Naive thymus-derived CD8-positive, alpha-beta T cell (primary cell): ENCODE data around the gene PEX7. TPM values are rescaled to one million over a fixed set of nuclear protein-coding genes. Genes with fewer than 3 reads are reported as not detected.

ENCODE experiments used
- ATAC-seq, 2 donors: fragments of 150-1000 bp; cut with Tn5 transposase in 1 of 2; sonication (Bioruptor Pico), chemical (Tn5 transposase) in 1 of 2; 1 replicate in 1 of 2; 2 replicates in 1 of 2; pipeline ENCODE4 v1.10.0; 2021; ENCODE audit warnings: mild to moderate bottlenecking in 2 of 2, moderate library complexity in 2 of 2
- POLR2A ChIA-PET: fragments of 350-600 bp; sonication (Branson Sonifier 250); formaldehyde crosslinking; loops from one replicate; lab custom pipeline; 2021; ENCODE audit warnings: antibody characterized with exemption; lab: Charles Lee
- DNase-seq, 10 donors: peaks; one replicate each; pipeline versions ENCODE4 v3.0.0 to v3.0.0-alpha.2; 2020 to 2022
- H3K27ac Mint-ChIP-seq, 10 donors: one replicate each; pipeline ENCODE4 v1.8.0; 2020 to 2022; ENCODE audit warnings: mild to moderate bottlenecking in 10 of 10, mixed read lengths in 10 of 10, moderate library complexity in 4 of 10, inconsistent platforms in 1 of 10
- H3K27me3 Mint-ChIP-seq, 5 donors: one replicate each; pipeline ENCODE4 v1.8.0; 2021 to 2022; ENCODE audit warnings: mixed read lengths in 5 of 5
- H3K36me3 Mint-ChIP-seq, 3 donors: one replicate each; pipeline ENCODE4 v1.8.0; 2020 to 2022; ENCODE audit warnings: mixed read lengths in 3 of 3, mild to moderate bottlenecking in 2 of 3, inconsistent platforms in 1 of 3
- H3K4me1 Mint-ChIP-seq, 4 donors: one replicate each; pipeline ENCODE4 v1.8.0; 2021 to 2022; ENCODE audit warnings: mixed read lengths in 4 of 4
- H3K4me3 Mint-ChIP-seq, 10 donors: one replicate each; pipeline ENCODE4 v1.8.0; 2020 to 2022; ENCODE audit warnings: mild to moderate bottlenecking in 10 of 10, mixed read lengths in 10 of 10, moderate library complexity in 6 of 10, inconsistent platforms in 1 of 10
- H3K9me3 Mint-ChIP-seq, 9 donors: one replicate each; pipeline ENCODE4 v1.8.0; 2020 to 2022; ENCODE audit warnings: mixed read lengths in 9 of 9, mild to moderate bottlenecking in 3 of 9, inconsistent platforms in 1 of 9, moderate library complexity in 1 of 9
- polyA plus RNA-seq, 3 donors: library from polyadenylated mRNA; unstranded; fragments of 300-500 nt; fragmentation: Illumina TruSeq; gene quantifications; one replicate each; pipeline ENCODE4 v1.2.3, GENCODE V29; 2021
- total RNA-seq, 8 experiments: library from RNA in 2 of 8; stranded (reverse) in 2 of 8; gene quantifications; one replicate each; pipeline ENCODE4 v1.2.3 and lab custom pipeline; 2021 to 2026

Gene PEX7, protein sequence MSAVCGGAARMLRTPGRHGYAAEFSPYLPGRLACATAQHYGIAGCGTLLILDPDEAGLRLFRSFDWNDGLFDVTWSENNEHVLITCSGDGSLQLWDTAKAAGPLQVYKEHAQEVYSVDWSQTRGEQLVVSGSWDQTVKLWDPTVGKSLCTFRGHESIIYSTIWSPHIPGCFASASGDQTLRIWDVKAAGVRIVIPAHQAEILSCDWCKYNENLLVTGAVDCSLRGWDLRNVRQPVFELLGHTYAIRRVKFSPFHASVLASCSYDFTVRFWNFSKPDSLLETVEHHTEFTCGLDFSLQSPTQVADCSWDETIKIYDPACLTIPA
- total RNA-seq (1 to 10 TPM; 5.8 to 6.9 TPM), polyA plus RNA-seq (1 to 10 TPM; 3.0 to 4.6 (median 4.2) TPM), total RNA-seq (lab: John Stamatoyannopoulos, UW) (5.6 to 8.7 (median 6.3) reads per million in 6 experiments)

- H3K9me3 Mint-ChIP-seq, result no peaks in the 10 kb centered on the region
- H3K27ac Mint-ChIP-seq, result peak within 1 kb of the TSS; percentile 90 to 100 (median 97)
- H3K27me3 Mint-ChIP-seq, result peaks cover 0 to 3% (median under 1%) of the 10 kb centered on the region in 5 donors
- H3K4me1 Mint-ChIP-seq, result peaks cover 14 to 51% (median 35%) of the 10 kb centered on the region in 4 donors
- ATAC-seq, result peak; percentile 92 to 94
- DNase-seq, result peak; percentile 76 to 96 (median 88)
- POLR2A ChIA-PET, result interaction anchor here (0.6 to 2.5 kb wide), 7 partner anchors 28 to 533 kb away, joined by 3 to 35 read pairs (median 5); partner anchors contain the start of genes BCLAF1 and MAP3K5
- peak within 1 kb of the TSS; percentile 88 to 99 (median 94) for H3K4me3 Mint-ChIP-seq
- peaks cover 11 to 19% (median 14%) of the 10 kb centered on the region in 3 donors for H3K36me3 Mint-ChIP-seq
Observed at GRCh38 chr6:136822376-136823127, at the start of gene PEX7. PEX7 (plus strand) TSS chr6:136822592; CDS start chr6:136822666, 74 bp downstream.

- no peak for ATAC-seq
- peaks cover 0 to 4% (median 0%) of the 10 kb centered on the region in 9 donors for H3K9me3 Mint-ChIP-seq
- no peak for DNase-seq
- H3K27me3 Mint-ChIP-seq, result no peaks in the 10 kb centered on the region
- POLR2A ChIA-PET, result interaction anchor here (1.0 to 2.4 kb wide), 3 partner anchors 9 to 10 kb away, joined by 3 to 6 read pairs (median 4); no protein-coding TSS in a partner anchor
- peaks cover 8 to 65% (median 15%) of the 10 kb centered on the region in 4 donors for H3K4me1 Mint-ChIP-seq
- H3K27ac Mint-ChIP-seq, result peak overlapping the region in 3 of 10 donors; percentile 14 to 74 (median 58)
- H3K4me3 Mint-ChIP-seq, result peak overlapping the region in 1 of 10 donors; percentile 42
- H3K36me3 Mint-ChIP-seq, result peaks cover 0 to 3% (median 0%) of the 10 kb centered on the region in 3 donors
Observed at GRCh38 chr6:136772685-136773472, 49.5 kb upstream of the PEX7 start.

DNA sequence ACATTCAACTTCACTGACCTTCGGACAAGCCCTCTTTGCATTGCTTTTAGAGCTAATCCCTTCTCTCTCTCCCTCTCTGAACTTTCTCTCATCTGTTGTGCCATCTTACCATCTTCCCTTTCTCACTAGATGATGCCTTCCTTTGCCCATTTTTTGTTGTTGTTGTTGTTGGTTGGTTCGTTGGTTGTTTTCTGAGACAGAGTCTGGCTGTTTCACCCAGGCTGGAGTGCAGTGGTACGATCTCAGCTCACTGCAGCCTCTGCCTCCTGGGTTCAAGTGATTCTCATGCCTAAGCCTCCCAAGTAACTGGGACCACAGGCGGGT is 49.0 kb upstream of the PEX7 start:
- POLR2A ChIA-PET, result interaction anchor here (1.0 kb wide), 1 partner anchor 8 kb away, joined by 4 read pairs; no protein-coding TSS in a partner anchor
- no peak for ATAC-seq
- H3K27ac Mint-ChIP-seq, result peak overlapping the region in 3 of 10 donors; percentile 14 to 74 (median 58)

GRCh38 chr6:136774228-136775041 is 48.0 kb upstream of the PEX7 start:
- POLR2A ChIA-PET, result interaction anchor here (1.0 kb wide), 1 partner anchor 7 kb away, joined by 4 read pairs; no protein-coding TSS in a partner anchor
- H3K4me1 Mint-ChIP-seq, result peaks cover 6 to 58% (median 11%) of the 10 kb centered on the region in 4 donors
- ATAC-seq (no peak), DNase-seq (no peak)
- no peak overlapping the region for H3K4me3 Mint-ChIP-seq
- H3K36me3 Mint-ChIP-seq, result peaks cover 0 to 3% (median 0%) of the 10 kb centered on the region in 3 donors
- no peaks in the 10 kb centered on the region for H3K9me3 Mint-ChIP-seq
- no peaks in the 10 kb centered on the region for H3K27me3 Mint-ChIP-seq
- peak overlapping the region in 3 of 10 donors; percentile 44 to 74 (median 52) for H3K27ac Mint-ChIP-seq

More for the DNA sequence above, 49.0 kb upstream of the PEX7 start:
- peak overlapping the region in 1 of 10 donors; percentile 42 for H3K4me3 Mint-ChIP-seq
- H3K9me3 Mint-ChIP-seq, result peaks cover 0 to 4% (median 0%) of the 10 kb centered on the region in 9 donors
- H3K4me1 Mint-ChIP-seq, result peaks cover 6 to 60% (median 12%) of the 10 kb centered on the region in 4 donors
- peaks cover 0 to 3% (median 0%) of the 10 kb centered on the region in 3 donors for H3K36me3 Mint-ChIP-seq
- H3K27me3 Mint-ChIP-seq, result no peaks in the 10 kb centered on the region
- no peak for DNase-seq

DNA sequence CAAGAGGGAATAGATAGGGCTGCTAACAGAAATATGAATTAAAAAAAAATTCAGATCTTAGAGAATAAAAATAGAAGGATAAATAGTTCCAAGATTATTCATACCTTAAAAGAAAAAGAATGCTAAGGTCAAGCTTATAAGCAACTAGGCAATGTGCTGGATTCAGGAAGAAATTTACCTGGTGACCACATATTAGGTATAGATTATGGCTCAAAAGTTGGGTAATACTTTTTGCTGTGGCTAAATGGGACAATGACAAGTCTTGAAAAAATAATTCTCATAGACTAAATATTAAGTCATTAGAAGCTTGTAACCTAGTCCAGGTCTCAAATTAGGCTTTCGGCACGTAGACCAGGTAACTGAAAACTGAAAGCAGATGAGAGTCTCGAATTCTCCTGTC is 47.3 kb upstream of the PEX7 start:
- peaks cover 6 to 63% (median 13%) of the 10 kb centered on the region in 4 donors for H3K4me1 Mint-ChIP-seq
- POLR2A ChIA-PET, result no interaction called here
- DNase-seq, result no peak

DNA sequence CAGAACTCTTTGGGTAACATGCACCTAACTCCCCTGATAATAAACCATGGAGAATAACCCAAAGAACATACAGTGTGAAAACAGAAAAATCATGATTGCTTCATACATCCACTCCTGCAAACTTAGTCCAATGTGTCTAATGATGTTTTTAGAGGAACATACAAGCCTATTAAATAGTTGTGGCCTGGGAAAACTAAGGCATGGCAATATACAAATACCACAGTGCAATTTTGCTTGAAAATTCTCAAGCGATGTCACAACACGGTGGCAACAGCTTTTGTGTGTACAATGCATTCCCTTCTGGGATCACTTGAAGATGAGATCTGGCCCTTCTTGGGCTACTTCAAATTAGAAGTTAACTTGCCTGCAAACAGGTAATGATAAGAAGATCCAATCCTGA is 46.8 kb upstream of the PEX7 start:
- H3K27ac Mint-ChIP-seq, result peak overlapping the region in 2 of 10 donors; percentile 36 to 74

More for the DNA sequence above, 47.3 kb upstream of the PEX7 start:
- peaks cover 0 to 3% (median 0%) of the 10 kb centered on the region in 3 donors for H3K36me3 Mint-ChIP-seq
- no peaks in the 10 kb centered on the region for H3K9me3 Mint-ChIP-seq
- H3K27me3 Mint-ChIP-seq, result no peaks in the 10 kb centered on the region
- H3K4me3 Mint-ChIP-seq, result no peak overlapping the region
- peak overlapping the region in 1 of 10 donors; percentile 74 for H3K27ac Mint-ChIP-seq
- no peak for ATAC-seq

DNA sequence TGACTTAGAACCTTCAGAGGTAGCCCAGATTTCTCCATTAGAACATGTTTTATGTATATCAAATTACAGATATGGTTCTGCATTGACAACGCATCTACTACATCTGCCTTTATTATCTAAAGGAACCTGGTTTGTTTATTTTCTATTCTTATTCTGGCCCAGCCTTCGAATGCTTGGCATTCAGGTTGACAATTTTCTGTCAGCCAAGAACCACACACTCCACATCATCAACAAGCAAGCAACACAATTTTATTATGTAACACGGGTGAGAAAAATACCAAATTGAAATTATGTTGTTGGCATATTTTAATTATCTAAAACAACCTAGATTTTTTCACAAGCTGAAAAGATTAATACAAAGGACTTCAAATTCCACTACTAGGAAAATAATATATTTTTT is 44.7 kb upstream of the PEX7 start:
- Mint-ChIP-seq H3K36me3 (peaks cover 0 to 3% (median 0%) of the 10 kb centered on the region in 3 donors), H3K9me3 (no peaks in the 10 kb centered on the region), H3K4me3 (no peak overlapping the region), H3K27ac (no peak overlapping the region), H3K4me1 (peaks cover 9 to 66% (median 16%) of the 10 kb centered on the region in 4 donors), H3K27me3 (no peaks in the 10 kb centered on the region)
- DNase-seq (no peak), ATAC-seq (no peak)
- POLR2A ChIA-PET, result no interaction called here

More for the DNA sequence above, 46.8 kb upstream of the PEX7 start:
- Mint-ChIP-seq H3K27me3 (no peaks in the 10 kb centered on the region), H3K9me3 (no peaks in the 10 kb centered on the region), H3K4me3 (no peak overlapping the region), H3K36me3 (peaks cover 0 to 3% (median 0%) of the 10 kb centered on the region in 3 donors), H3K4me1 (peaks cover 6 to 64% (median 13%) of the 10 kb centered on the region in 4 donors)
- ATAC-seq (no peak), DNase-seq (no peak)
- POLR2A ChIA-PET, result no interaction called here

GRCh38 chr6:136779682-136780081 is 42.7 kb upstream of the PEX7 start:
- DNase-seq (no peak), ATAC-seq (no peak)
- H3K9me3 Mint-ChIP-seq, result no peaks in the 10 kb centered on the region
- POLR2A ChIA-PET, result no interaction called here
- H3K27ac Mint-ChIP-seq, result peak overlapping the region in 1 of 10 donors; percentile 13
- H3K27me3 Mint-ChIP-seq, result no peaks in the 10 kb centered on the region
- H3K4me3 Mint-ChIP-seq, result no peak overlapping the region
- peaks cover 9 to 66% (median 30%) of the 10 kb centered on the region in 4 donors for H3K4me1 Mint-ChIP-seq
- peaks cover 0 to 2% (median 0%) of the 10 kb centered on the region in 3 donors for H3K36me3 Mint-ChIP-seq

DNA sequence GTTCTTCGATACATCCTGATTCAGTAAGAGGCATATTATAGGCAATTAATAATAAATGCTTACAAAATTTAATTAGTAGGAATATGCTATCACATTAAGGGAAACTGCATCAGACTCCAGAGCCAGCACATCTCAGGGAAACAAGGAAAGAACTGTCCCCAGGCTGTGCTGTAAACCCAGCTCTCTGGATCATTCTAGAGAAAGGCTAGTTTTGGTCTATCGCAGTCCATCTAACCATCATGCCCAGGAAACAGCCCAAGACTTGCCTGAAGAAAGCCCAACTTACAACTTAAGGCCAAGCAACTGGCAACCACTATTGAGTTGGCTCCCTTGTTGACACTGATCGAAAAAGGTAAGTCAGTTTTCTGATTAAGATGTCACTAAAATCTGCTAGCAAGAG is 41.4 kb upstream of the PEX7 start:
- no peaks in the 10 kb centered on the region for H3K9me3 Mint-ChIP-seq
- DNase-seq, result no peak
- peak overlapping the region in 1 of 10 donors; percentile 69 for H3K27ac Mint-ChIP-seq
- H3K27me3 Mint-ChIP-seq, result no peaks in the 10 kb centered on the region
- ATAC-seq, result no peak
- POLR2A ChIA-PET, result interaction anchor here (0.6 kb wide), 1 partner anchor 19 kb away, joined by 3 read pairs; no protein-coding TSS in a partner anchor
- H3K36me3 Mint-ChIP-seq, result peaks cover 0 to 2% (median 0%) of the 10 kb centered on the region in 3 donors
- peaks cover 20 to 67% (median 40%) of the 10 kb centered on the region in 4 donors for H3K4me1 Mint-ChIP-seq
- no peak overlapping the region for H3K4me3 Mint-ChIP-seq

- no peak for DNase-seq
- POLR2A ChIA-PET, result interaction anchor here (0.7 to 1.0 kb wide), 3 partner anchors 9 to 985 kb away, joined by 4 to 6 read pairs (median 4); partner anchors contain the start of gene MAP3K5
- Mint-ChIP-seq H3K4me3 (peak overlapping the region in 1 of 10 donors; percentile 47), H3K27me3 (no peaks in the 10 kb centered on the region), H3K9me3 (no peaks in the 10 kb centered on the region), H3K4me1 (peaks cover 20 to 76% (median 42%) of the 10 kb centered on the region in 4 donors), H3K27ac (peak overlapping the region in 3 of 10 donors; percentile 49 to 76 (median 69)), H3K36me3 (no peaks in the 10 kb centered on the region)
- peak; percentile 44 to 75 for ATAC-seq
Observed at GRCh38 chr6:136782021-136782770, 40.2 kb upstream of the PEX7 start.
